Activated CD8-positive, alpha-beta memory T cell treated with anti-CD3 and anti-CD28 coated beads, Interleukin-2, amount 10 ng/mL, durations not matched to agents 7 days and 5 days (primary cell): ENCODE data around the gene ATAD3A. TPM values are rescaled to one million over a fixed set of nuclear protein-coding genes. Genes with fewer than 3 reads are reported as not detected.
A peak's percentile ranks its signal among the peaks of the same experiment; 100 is the strongest.
"Not testable (repeated sequence)": the region's sequence is repeated elsewhere in the genome, so short reads cannot be mapped to it uniquely, and the experiment has no call there.

Experiments used
- ATAC-seq: fragments of 150-1000 bp; cut with Tn5 transposase; one replicate; pipeline ENCODE4 v1.10.0; 2021; ENCODE audit warnings: moderate library complexity
- CTCF ChIA-PET: fragments of 350-600 bp; sonication (Branson Sonifier 250); formaldehyde crosslinking; loops from one replicate; lab custom pipeline; 2021; ENCODE audit warnings: antibody characterized with exemption; lab: Charles Lee
- DNase-seq: peaks from one replicate; pipeline ENCODE4 v3.0.0-alpha.2; 2020
- H3K27ac Mint-ChIP-seq: one replicate; pipeline ENCODE4 v1.8.0; 2021; ENCODE audit warnings: mild to moderate bottlenecking, mixed read lengths
- H3K27me3 Mint-ChIP-seq: one replicate; pipeline ENCODE4 v1.8.0; 2021; ENCODE audit warnings: mixed read lengths
- H3K36me3 Mint-ChIP-seq: one replicate; pipeline ENCODE4 v1.8.0; 2021; ENCODE audit warnings: mild to moderate bottlenecking, mixed read lengths
- H3K4me1 Mint-ChIP-seq: one replicate; pipeline ENCODE4 v1.8.0; 2021; ENCODE audit warnings: mixed read lengths
- H3K4me3 Mint-ChIP-seq: one replicate; pipeline ENCODE4 v1.8.0; 2021; ENCODE audit warnings: mild to moderate bottlenecking, moderate library complexity, mixed read lengths
- H3K9me3 Mint-ChIP-seq: one replicate; pipeline ENCODE4 v1.8.0; 2022; ENCODE audit warnings: low read depth, mixed read lengths
- total RNA-seq, 2 experiments: library from RNA; stranded (reverse); gene quantifications; one replicate each; pipeline ENCODE4 v1.2.3, GENCODE V29; 2021

ATAD3A gene
- total RNA-seq, 2 experiments from 2014 or later, result 45.1 to 58.9 TPM

GRCh38 chr1:1481811-1482210, 30.2 kb upstream of the ATAD3A start:
- not testable (repeated sequence) for H3K27me3 Mint-ChIP-seq

GRCh38 chr1:1482856-1483255, 29.1 kb upstream of the ATAD3A start:
- no peaks in the 10 kb centered on the region for H3K4me1 Mint-ChIP-seq
- ATAC-seq, result no peak
- DNase-seq, result no peak

More at GRCh38 chr1:1481811-1482210, 30.2 kb upstream of the ATAD3A start:
- CTCF ChIA-PET, H3K4me1 Mint-ChIP-seq, H3K27ac Mint-ChIP-seq, H3K4me3 Mint-ChIP-seq, DNase-seq, H3K9me3 Mint-ChIP-seq, ATAC-seq: not testable (repeated sequence)
- H3K36me3 Mint-ChIP-seq, result peaks cover 16% of the 10 kb centered on the region

GRCh38 chr1:1483714-1484113, 28.2 kb upstream of the ATAD3A start:
- Mint-ChIP-seq H3K4me3 (no peak overlapping the region), H3K4me1 (no peaks in the 10 kb centered on the region), H3K9me3 (no peaks in the 10 kb centered on the region), H3K27ac (no peak overlapping the region), H3K27me3 (no peaks in the 10 kb centered on the region), H3K36me3 (peaks cover 16% of the 10 kb centered on the region)
- CTCF ChIA-PET, result no interaction called here
- ATAC-seq (no peak), DNase-seq (no peak)

More at GRCh38 chr1:1482856-1483255, 29.1 kb upstream of the ATAD3A start:
- no peak overlapping the region for H3K4me3 Mint-ChIP-seq
- no peaks in the 10 kb centered on the region for H3K9me3 Mint-ChIP-seq
- H3K27ac Mint-ChIP-seq, result no peak overlapping the region
- H3K27me3 Mint-ChIP-seq, result no peaks in the 10 kb centered on the region
- CTCF ChIA-PET, result no interaction called here
- H3K36me3 Mint-ChIP-seq, result peaks cover 10% of the 10 kb centered on the region

GRCh38 chr1:1484976-1485750, 26.8 kb upstream of the ATAD3A start:
- H3K27ac Mint-ChIP-seq, ATAC-seq, H3K9me3 Mint-ChIP-seq, DNase-seq, H3K4me3 Mint-ChIP-seq, CTCF ChIA-PET, H3K27me3 Mint-ChIP-seq, H3K4me1 Mint-ChIP-seq: not testable (repeated sequence)
- peaks cover 20% of the 10 kb centered on the region for H3K36me3 Mint-ChIP-seq

- H3K9me3 Mint-ChIP-seq, H3K4me1 Mint-ChIP-seq, H3K27me3 Mint-ChIP-seq, H3K4me3 Mint-ChIP-seq, CTCF ChIA-PET, H3K27ac Mint-ChIP-seq, DNase-seq, ATAC-seq: not testable (repeated sequence)
- peaks cover 26% of the 10 kb centered on the region for H3K36me3 Mint-ChIP-seq
These were observed 26.1 kb upstream of the ATAD3A start for GRCh38 chr1:1485755-1486317.

GRCh38 chr1:1487701-1488100, 24.3 kb upstream of the ATAD3A start:
- no peak for DNase-seq
- peaks cover 43% of the 10 kb centered on the region for H3K36me3 Mint-ChIP-seq

GRCh38 chr1:1489231-1489630, 22.7 kb upstream of the ATAD3A start:
- CTCF ChIA-PET, result no interaction called here
- Mint-ChIP-seq H3K27ac (no peak overlapping the region), H3K4me1 (no peaks in the 10 kb centered on the region), H3K27me3 (no peaks in the 10 kb centered on the region), H3K4me3 (no peak overlapping the region), H3K36me3 (peaks cover 53% of the 10 kb centered on the region), H3K9me3 (peaks cover 4% of the 10 kb centered on the region)
- ATAC-seq, result no peak
- DNase-seq, result no peak

More at GRCh38 chr1:1487701-1488100, 24.3 kb upstream of the ATAD3A start:
- no peak overlapping the region for H3K27ac Mint-ChIP-seq
- ATAC-seq, result no peak
- CTCF ChIA-PET, result no interaction called here
- no peaks in the 10 kb centered on the region for H3K27me3 Mint-ChIP-seq
- H3K9me3 Mint-ChIP-seq, result no peaks in the 10 kb centered on the region
- H3K4me1 Mint-ChIP-seq, result no peaks in the 10 kb centered on the region
- no peak overlapping the region for H3K4me3 Mint-ChIP-seq

- Mint-ChIP-seq H3K36me3 (peaks cover 53% of the 10 kb centered on the region), H3K27me3 (no peaks in the 10 kb centered on the region), H3K4me1 (no peaks in the 10 kb centered on the region), H3K27ac (no peak overlapping the region), H3K4me3 (no peak overlapping the region), H3K9me3 (peaks cover 4% of the 10 kb centered on the region)
- CTCF ChIA-PET, result no interaction called here
- DNase-seq, result no peak
- ATAC-seq, result no peak
These were observed 22.1 kb upstream of the ATAD3A start for GRCh38 chr1:1489861-1490260.

GRCh38 chr1:1490633-1491230, 21.2 kb upstream of the ATAD3A start:
- Mint-ChIP-seq H3K27ac (no peak overlapping the region), H3K4me3 (no peak overlapping the region), H3K27me3 (no peaks in the 10 kb centered on the region), H3K4me1 (no peaks in the 10 kb centered on the region), H3K9me3 (peaks cover 4% of the 10 kb centered on the region), H3K36me3 (peaks cover 53% of the 10 kb centered on the region)
- DNase-seq, result no peak
- no peak for ATAC-seq
- CTCF ChIA-PET, result no interaction called here

- Mint-ChIP-seq H3K27me3 (no peaks in the 10 kb centered on the region), H3K9me3 (peaks cover 4% of the 10 kb centered on the region), H3K36me3 (peaks cover 53% of the 10 kb centered on the region), H3K4me3 (no peak overlapping the region), H3K27ac (no peak overlapping the region), H3K4me1 (no peaks in the 10 kb centered on the region)
- CTCF ChIA-PET, result interaction anchor here (1.4 kb wide), 1 partner anchor 13 kb away, joined by 5 read pairs; no protein-coding TSS in a partner anchor
- no peak for ATAC-seq
- no peak for DNase-seq
These were observed 20.4 kb upstream of the ATAD3A start for GRCh38 chr1:1491601-1492000.

- H3K9me3 Mint-ChIP-seq, DNase-seq, H3K4me3 Mint-ChIP-seq, H3K4me1 Mint-ChIP-seq, CTCF ChIA-PET, H3K27me3 Mint-ChIP-seq, ATAC-seq, H3K27ac Mint-ChIP-seq: not testable (repeated sequence)
- peaks cover 43% of the 10 kb centered on the region for H3K36me3 Mint-ChIP-seq
These were observed 17.7 kb upstream of the ATAD3A start for GRCh38 chr1:1494311-1494710.

GRCh38 chr1:1495461-1495975, 16.4 kb upstream of the ATAD3A start:
- CTCF ChIA-PET, DNase-seq, H3K4me1 Mint-ChIP-seq, H3K9me3 Mint-ChIP-seq, H3K4me3 Mint-ChIP-seq, ATAC-seq, H3K27me3 Mint-ChIP-seq, H3K27ac Mint-ChIP-seq: not testable (repeated sequence)
- peaks cover 32% of the 10 kb centered on the region for H3K36me3 Mint-ChIP-seq

- peaks cover 24% of the 10 kb centered on the region for H3K4me1 Mint-ChIP-seq
- H3K27me3 Mint-ChIP-seq, H3K9me3 Mint-ChIP-seq, H3K36me3 Mint-ChIP-seq: not testable (repeated sequence)
- peak; percentile 85 for DNase-seq
- peak; percentile 71 for ATAC-seq
- CTCF ChIA-PET, result interaction anchor here (0.9 to 1.9 kb wide), 9 partner anchors 13 to 199 kb away, joined by 3 to 11 read pairs (median 4); partner anchors contain the start of gene AURKAIP1
- peak overlapping the region; percentile 60 for H3K4me3 Mint-ChIP-seq
- peak overlapping the region; percentile 92 for H3K27ac Mint-ChIP-seq
These were observed 7.1 kb upstream of the ATAD3A start for GRCh38 chr1:1504777-1505365.
